OCI-LY1 (cell line): ENCODE results near the gene FBRSL1.

Source experiments
- H2AFZ ChIP-seq: fragments of 200-600 bp; sonication (generic), shearing (Covaris generic); 2 replicates; pipeline ENCODE4 v1.6.0; 2014; ENCODE audit warnings: antibody characterized with exemption, mild to moderate bottlenecking, low read length
- H3F3A ChIP-seq: fragments of 200-600 bp; sonication (generic), shearing (Covaris generic); 2 replicates; pipeline ENCODE4 v1.6.0; 2014; ENCODE audit warnings: mild to moderate bottlenecking, antibody characterized with exemption, low read length, moderate library complexity; ENCODE audit not compliant: insufficient read depth
- H3K27ac ChIP-seq: fragments of 200-600 bp; sonication (generic); 2 replicates; pipeline ENCODE4 v1.5.1; 2014; ENCODE audit warnings: low read length, mixed run types, mild to moderate bottlenecking, low read depth; ENCODE audit not compliant: poor library complexity, severe bottlenecking
- H3K27me3 ChIP-seq: fragments of 200-600 bp; sonication (generic); 2 replicates; pipeline ENCODE4 v1.6.0; 2014; ENCODE audit warnings: antibody characterized with exemption, mild to moderate bottlenecking, low read length, moderate library complexity; ENCODE audit not compliant: insufficient read depth
- H3K36me3 ChIP-seq: fragments of 200-600 bp; sonication (generic); 2 replicates; pipeline ENCODE4 v1.6.1; 2014; ENCODE audit warnings: mild to moderate bottlenecking, antibody characterized with exemption, low read length, moderate library complexity, mixed read lengths; ENCODE audit not compliant: insufficient read depth
- H3K4me1 ChIP-seq: fragments of 200-600 bp; sonication (generic); 2 replicates; pipeline ENCODE4 v1.5.1; 2014; ENCODE audit warnings: mild to moderate bottlenecking, low read length, moderate library complexity; ENCODE audit not compliant: insufficient read depth, severe bottlenecking
- H3K4me2 ChIP-seq: fragments of 200-600 bp; sonication (generic), shearing (Covaris generic); 2 replicates; pipeline ENCODE4 v1.6.1; 2014; ENCODE audit warnings: low read length
- H3K4me3 ChIP-seq: fragments of 200-600 bp; sonication (generic); 2 replicates; pipeline ENCODE4 v1.5.1; 2014; ENCODE audit warnings: low read length, low read depth, mild to moderate bottlenecking, mixed read lengths; ENCODE audit not compliant: poor library complexity, severe bottlenecking
- H3K79me2 ChIP-seq: fragments of 200-600 bp; shearing (Covaris generic); 2 replicates; pipeline ENCODE4 v1.6.1; 2016; ENCODE audit warnings: mixed run types, low read length, mixed read lengths; ENCODE audit not compliant: insufficient read depth
- H3K9ac ChIP-seq: fragments of 200-600 bp; sonication (generic), shearing (Covaris generic); 2 replicates; pipeline ENCODE4 v1.6.1; 2014; ENCODE audit warnings: mild to moderate bottlenecking, low read length, mixed read lengths
- H3K9me2 ChIP-seq: fragments of 200-600 bp; sonication (generic), shearing (Covaris generic); 2 replicates; pipeline ENCODE4 v1.6.1; 2014; ENCODE audit warnings: low read depth, mild to moderate bottlenecking, low read length, mixed read lengths
- H3K9me3 ChIP-seq: fragments of 200-600 bp; shearing (Covaris generic); 2 replicates; pipeline ENCODE4 v1.6.1; 2014; ENCODE audit warnings: low read length, mixed read lengths
- H4K20me1 ChIP-seq: fragments of 200-600 bp; sonication (generic), shearing (Covaris generic); 2 replicates; pipeline ENCODE4 v1.6.0; 2016; ENCODE audit warnings: mild to moderate bottlenecking, low read length; ENCODE audit not compliant: insufficient read depth
- CTCF ChIP-seq: fragments of 200-600 bp; sonication (generic), shearing (Covaris generic); IDR thresholded peaks from 2 replicates; pipeline ENCODE4 v1.5.1; 2017; ENCODE audit warnings: mild to moderate bottlenecking, antibody characterized with exemption, low read length, moderate library complexity, mixed read lengths
- EZH2 ChIP-seq: fragments of 200-600 bp; sonication (generic), shearing (Covaris generic); IDR thresholded peaks from 2 replicates; pipeline ENCODE4 v1.8.0; 2017; ENCODE audit warnings: borderline replicate concordance, mixed run types, mild to moderate bottlenecking, antibody characterized with exemption, low read length, moderate library complexity, mixed read lengths

The FBRSL1 gene

GRCh38 chr12:132554845-132555630 lies 65.1 kb downstream of the FBRSL1 start:
- no peaks in the 10 kb centered on the region for H3K36me3 ChIP-seq
- H4K20me1 ChIP-seq, result no peaks in the 10 kb centered on the region
- H3K79me2 ChIP-seq, result no peaks in the 10 kb centered on the region
- H2AFZ ChIP-seq, result no peak overlapping the region
- no peaks in the 10 kb centered on the region for H3K4me1 ChIP-seq
- H3K4me2 ChIP-seq, result no peak overlapping the region
- H3K9ac ChIP-seq, result no peak overlapping the region
- no peaks in the 10 kb centered on the region; the same call in 1 of the 2 replicates for H3K27me3 ChIP-seq
- no peaks in the 10 kb centered on the region for H3F3A ChIP-seq
- TF ChIP-seq EZH2, result no peak
- TF ChIP-seq CTCF, result peak; percentile 59
- no peak overlapping the region for H3K27ac ChIP-seq
- H3K4me3 ChIP-seq, result no peak overlapping the region
- H3K9me2 ChIP-seq, result no peaks in the 10 kb centered on the region
- no peaks in the 10 kb centered on the region for H3K9me3 ChIP-seq

GRCh38 chr12:132555686-132556085 lies 65.7 kb downstream of the FBRSL1 start:
- Histone ChIP-seq H3K4me2 (no peak overlapping the region), H3K9ac (no peak overlapping the region), H3F3A (no peaks in the 10 kb centered on the region), H3K4me1 (peaks cover 3% of the 10 kb centered on the region), H2AFZ (no peak overlapping the region), H3K36me3 (no peaks in the 10 kb centered on the region), H3K9me2 (no peaks in the 10 kb centered on the region), H3K79me2 (no peaks in the 10 kb centered on the region), H3K27me3 (no peaks in the 10 kb centered on the region; the same call in 1 of the 2 replicates), H3K9me3 (no peaks in the 10 kb centered on the region), H3K4me3 (no peak overlapping the region), H3K27ac (no peak overlapping the region), H4K20me1 (no peaks in the 10 kb centered on the region)
- TF ChIP-seq CTCF (no peak), EZH2 (no peak)

- no peak overlapping the region for H3K27ac ChIP-seq
- TF ChIP-seq EZH2 (no peak), CTCF (no peak)
- H3K4me1 ChIP-seq, result peaks cover 7% of the 10 kb centered on the region
- no peaks in the 10 kb centered on the region for H3K79me2 ChIP-seq
- no peaks in the 10 kb centered on the region for H3K9me3 ChIP-seq
- no peak overlapping the region for H3K9ac ChIP-seq
- H2AFZ ChIP-seq, result no peak overlapping the region
- H3K27me3 ChIP-seq, result no peaks in the 10 kb centered on the region; the same call in 1 of the 2 replicates
- no peaks in the 10 kb centered on the region for H4K20me1 ChIP-seq
- H3F3A ChIP-seq, result no peaks in the 10 kb centered on the region
- H3K4me2 ChIP-seq, result no peak overlapping the region
- no peak overlapping the region for H3K4me3 ChIP-seq
- H3K36me3 ChIP-seq, result no peaks in the 10 kb centered on the region
- H3K9me2 ChIP-seq, result no peaks in the 10 kb centered on the region
These were observed 66.3 kb downstream of the FBRSL1 start for GRCh38 chr12:132556216-132556615.
